GM18520 (cell line): ENCODE results near the gene FAM168A.

Experiments
- ATAC-seq: cut with Tn5 transposase; IDR thresholded peaks from one replicate; pipeline ENCODE4 v1.9.1; 2021; ENCODE audit not compliant: unreplicated experiment

FAM168A gene

GRCh38 chr11:73392108-73393010, 205.6 kb downstream of the FAM168A start:
- ATAC-seq = no peak

- ATAC-seq = no peak
These were observed 206.2 kb downstream of the FAM168A start for GRCh38 chr11:73391665-73392064.

GRCh38 chr11:73390601-73391565, 207.0 kb downstream of the FAM168A start:
- ATAC-seq = no peak

GRCh38 chr11:73389916-73390315, 208.0 kb downstream of the FAM168A start:
- no peak for ATAC-seq

- ATAC-seq = no peak
These were observed 208.8 kb downstream of the FAM168A start for GRCh38 chr11:73389134-73389525.

GRCh38 chr11:73388265-73389133, 209.4 kb downstream of the FAM168A start:
- ATAC-seq = no peak

- ATAC-seq = no peak
These were observed 210.2 kb downstream of the FAM168A start for GRCh38 chr11:73387594-73388264.

GRCh38 chr11:73386546-73386945, 211.4 kb downstream of the FAM168A start:
- ATAC-seq = no peak

- no peak for ATAC-seq
These were observed 211.9 kb downstream of the FAM168A start for GRCh38 chr11:73386016-73386415.

GRCh38 chr11:73384872-73385689, 212.8 kb downstream of the FAM168A start:
- ATAC-seq = no peak

GRCh38 chr11:73384531-73384871, 213.4 kb downstream of the FAM168A start:
- ATAC-seq = no peak

GRCh38 chr11:73384125-73384441, 213.8 kb downstream of the FAM168A start:
- ATAC-seq = no peak

GRCh38 chr11:73383249-73384124, 214.4 kb downstream of the FAM168A start:
- no peak for ATAC-seq

- no peak for ATAC-seq
These were observed 215.2 kb downstream of the FAM168A start for GRCh38 chr11:73382747-73383146.

GRCh38 chr11:73382183-73382582, 215.7 kb downstream of the FAM168A start:
- ATAC-seq = no peak

- no peak for ATAC-seq
These were observed 216.3 kb downstream of the FAM168A start for GRCh38 chr11:73381589-73381988.

GRCh38 chr11:73380897-73381410, 217.0 kb downstream of the FAM168A start:
- no peak for ATAC-seq

GRCh38 chr11:73380331-73380730, 217.6 kb downstream of the FAM168A start:
- no peak for ATAC-seq
